Measurements from ENCODE around the gene ST7L.

The ST7L gene

GRCh38 chr1:112544011-112544688, 74.8 kb downstream of the ST7L start:
- DNase-seq, result no peak

GRCh38 chr1:112542206-112542973, 76.6 kb downstream of the ST7L start:
- no peak for DNase-seq

- no peak for DNase-seq
Observed at GRCh38 chr1:112541299-112541698, 77.6 kb downstream of the ST7L start.

GRCh38 chr1:112540226-112540794, 78.6 kb downstream of the ST7L start:
- DNase-seq, result no peak

- no peak for DNase-seq
Observed at GRCh38 chr1:112538883-112539282, 80.1 kb downstream of the ST7L start.

- no peak for DNase-seq
Observed at GRCh38 chr1:112537456-112537855, 81.5 kb downstream of the ST7L start.

- DNase-seq, result no peak
Observed at GRCh38 chr1:112536561-112536960, 82.4 kb downstream of the ST7L start.

GRCh38 chr1:112533029-112533428, 85.9 kb downstream of the ST7L start:
- no peak for DNase-seq

- no peak for DNase-seq
Observed at GRCh38 chr1:112532064-112532463, 86.9 kb downstream of the ST7L start.

GRCh38 chr1:112530832-112531231, 88.1 kb downstream of the ST7L start:
- no peak for DNase-seq

GRCh38 chr1:112529301-112529700, 89.6 kb downstream of the ST7L start:
- no peak for DNase-seq

GRCh38 chr1:112528076-112528475, 90.9 kb downstream of the ST7L start:
- no peak for DNase-seq

GRCh38 chr1:112527266-112528010, 91.5 kb downstream of the ST7L start:
- DNase-seq, result no peak

- no peak for DNase-seq
Observed at GRCh38 chr1:112524986-112525385, 94.0 kb downstream of the ST7L start.

- no peak for DNase-seq
Observed at GRCh38 chr1:112524251-112524650, 94.7 kb downstream of the ST7L start.

GRCh38 chr1:112522621-112523020, 96.3 kb downstream of the ST7L start:
- DNase-seq, result no peak

GRCh38 chr1:112520166-112520565, 98.8 kb downstream of the ST7L start:
- no peak for DNase-seq

GRCh38 chr1:112518186-112518585, 100.8 kb downstream of the ST7L start:
- no peak for DNase-seq

- DNase-seq, result no peak
Observed at GRCh38 chr1:112517646-112518045, 101.3 kb downstream of the ST7L start.

- DNase-seq, result no peak
Observed at GRCh38 chr1:112517231-112517630, 101.7 kb downstream of the ST7L start.

- DNase-seq, result no peak
Observed at GRCh38 chr1:112516141-112516540, 102.8 kb downstream of the ST7L start.

GRCh38 chr1:112515311-112516009, 103.5 kb downstream of the ST7L start:
- DNase-seq, result no peak

GRCh38 chr1:112514901-112515300, 104.0 kb downstream of the ST7L start:
- no peak for DNase-seq

Data from CD4-positive, alpha-beta T cell treated with Interleukin-21 for 1 hour (primary cell).